Stimulated activated CD8-positive, alpha-beta memory T cell treated with anti-CD3 and anti-CD28 coated beads, Interleukin-7, amount 100 ng/mL, for 4 hours (primary cell): ENCODE data around the gene SPECC1.
A peak's percentile ranks its signal among the peaks of the same experiment; 100 is the strongest.
"Not testable (repeated sequence)": the region's sequence is repeated elsewhere in the genome, so short reads cannot be mapped to it uniquely, and the experiment has no call there.

Experiments
- DNase-seq, 2 donors: peaks; one replicate each; pipeline ENCODE4 v3.0.0-alpha.2; 2020; ENCODE audit warnings: low read depth in 2 of 2

Gene SPECC1

GRCh38 chr17:20092973-20093626, 83.9 kb downstream of the SPECC1 start:
- no peak for DNase-seq

- DNase-seq: no peak
Measured at GRCh38 chr17:20094777-20095176, 85.6 kb downstream of the SPECC1 start.

- DNase-seq: no peak
Measured at GRCh38 chr17:20095336-20096080, 86.3 kb downstream of the SPECC1 start.

GRCh38 chr17:20096430-20096829, 87.3 kb downstream of the SPECC1 start:
- DNase-seq: no peak

- DNase-seq: no peak
Measured at GRCh38 chr17:20097330-20097729, 88.2 kb downstream of the SPECC1 start.

- DNase-seq: no peak
Measured at GRCh38 chr17:20098314-20098713, 89.2 kb downstream of the SPECC1 start.

GRCh38 chr17:20100806-20101205, 91.6 kb downstream of the SPECC1 start:
- not testable (repeated sequence) for DNase-seq

GRCh38 chr17:20103454-20104446, 94.6 kb downstream of the SPECC1 start:
- no peak for DNase-seq

GRCh38 chr17:20105539-20106280, 96.6 kb downstream of the SPECC1 start:
- DNase-seq: no peak

GRCh38 chr17:20106446-20106845, 97.3 kb downstream of the SPECC1 start:
- not testable (repeated sequence) for DNase-seq

- DNase-seq: no peak
Measured at GRCh38 chr17:20109076-20109475, 99.9 kb downstream of the SPECC1 start.

GRCh38 chr17:20111538-20111937, 102.4 kb downstream of the SPECC1 start:
- DNase-seq: no peak

GRCh38 chr17:20114466-20114865, 105.3 kb downstream of the SPECC1 start:
- no peak for DNase-seq

GRCh38 chr17:20116683-20117309, 107.6 kb downstream of the SPECC1 start:
- peak in 1 of 2 donors; percentile 14 for DNase-seq

- no peak for DNase-seq
Measured at GRCh38 chr17:20118280-20118679, 109.1 kb downstream of the SPECC1 start.

- no peak for DNase-seq
Measured at GRCh38 chr17:20120836-20121235, 111.7 kb downstream of the SPECC1 start.

- peak; percentile 38 to 48 for DNase-seq
Measured at GRCh38 chr17:20121359-20122253, 112.4 kb downstream of the SPECC1 start.

GRCh38 chr17:20122254-20122879, 113.2 kb downstream of the SPECC1 start:
- no peak for DNase-seq

GRCh38 chr17:20123209-20123608, 114.0 kb downstream of the SPECC1 start:
- DNase-seq: no peak
